GM13976 (cell line): ENCODE data around the gene CD209.

ENCODE experiments used
- DNase-seq: peaks from one replicate; pipeline ENCODE4 v3.0.0; 2012; ENCODE audit warnings: low spot score
- in situ Hi-C: fragments of 300-500 bp; cut with MboI; formaldehyde crosslinking; loops from one replicate; pipeline ENCODE4 v1.12.0; 2022; ENCODE audit warnings: low sequenced_read_pairs, mixed read lengths, inconsistent platforms; ENCODE audit not compliant: unreplicated experiment
- TF ChIP-seq, protein P1 (sequence below): IDR thresholded peaks from 2 replicates; pipeline ENCODE4 v1.5.1; 2012; ENCODE audit warnings: borderline replicate concordance, mild to moderate bottlenecking; ENCODE audit not compliant: insufficient read depth; ENCODE audit errors: extremely low read depth, missing control alignments, control extremely low read depth

Gene CD209

DNA sequence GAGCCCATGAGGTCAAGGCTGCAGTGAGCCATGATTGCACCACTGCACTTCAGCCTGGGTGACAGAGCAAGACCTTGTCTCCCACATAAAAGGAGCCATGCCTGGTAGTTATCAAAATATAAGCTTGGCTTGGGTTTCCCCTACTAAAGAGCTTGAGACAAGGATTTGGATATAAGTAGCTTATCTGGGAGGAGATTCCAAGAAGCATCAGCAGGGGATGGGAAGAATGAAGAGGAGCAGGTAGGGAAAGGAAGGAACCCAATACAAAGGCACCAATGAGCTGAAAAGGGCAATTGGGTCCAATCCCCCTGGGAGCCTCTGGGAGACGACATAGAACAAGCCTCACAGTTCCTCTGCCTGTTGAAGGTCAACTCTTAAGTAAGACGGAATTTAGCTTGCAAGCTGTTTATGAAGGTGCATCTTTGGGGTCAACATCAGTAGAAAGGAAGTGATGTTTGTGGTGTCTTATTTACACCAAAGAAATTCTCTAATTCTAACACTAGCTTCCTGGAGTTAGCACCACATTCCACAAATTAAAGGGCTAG lies 8.1 kb downstream of the CD209 start:
- in situ Hi-C loops = no loop called here
- DNase-seq = no peak
- TF ChIP-seq, protein P1, sequence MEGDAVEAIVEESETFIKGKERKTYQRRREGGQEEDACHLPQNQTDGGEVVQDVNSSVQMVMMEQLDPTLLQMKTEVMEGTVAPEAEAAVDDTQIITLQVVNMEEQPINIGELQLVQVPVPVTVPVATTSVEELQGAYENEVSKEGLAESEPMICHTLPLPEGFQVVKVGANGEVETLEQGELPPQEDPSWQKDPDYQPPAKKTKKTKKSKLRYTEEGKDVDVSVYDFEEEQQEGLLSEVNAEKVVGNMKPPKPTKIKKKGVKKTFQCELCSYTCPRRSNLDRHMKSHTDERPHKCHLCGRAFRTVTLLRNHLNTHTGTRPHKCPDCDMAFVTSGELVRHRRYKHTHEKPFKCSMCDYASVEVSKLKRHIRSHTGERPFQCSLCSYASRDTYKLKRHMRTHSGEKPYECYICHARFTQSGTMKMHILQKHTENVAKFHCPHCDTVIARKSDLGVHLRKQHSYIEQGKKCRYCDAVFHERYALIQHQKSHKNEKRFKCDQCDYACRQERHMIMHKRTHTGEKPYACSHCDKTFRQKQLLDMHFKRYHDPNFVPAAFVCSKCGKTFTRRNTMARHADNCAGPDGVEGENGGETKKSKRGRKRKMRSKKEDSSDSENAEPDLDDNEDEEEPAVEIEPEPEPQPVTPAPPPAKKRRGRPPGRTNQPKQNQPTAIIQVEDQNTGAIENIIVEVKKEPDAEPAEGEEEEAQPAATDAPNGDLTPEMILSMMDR = no peak

DNA sequence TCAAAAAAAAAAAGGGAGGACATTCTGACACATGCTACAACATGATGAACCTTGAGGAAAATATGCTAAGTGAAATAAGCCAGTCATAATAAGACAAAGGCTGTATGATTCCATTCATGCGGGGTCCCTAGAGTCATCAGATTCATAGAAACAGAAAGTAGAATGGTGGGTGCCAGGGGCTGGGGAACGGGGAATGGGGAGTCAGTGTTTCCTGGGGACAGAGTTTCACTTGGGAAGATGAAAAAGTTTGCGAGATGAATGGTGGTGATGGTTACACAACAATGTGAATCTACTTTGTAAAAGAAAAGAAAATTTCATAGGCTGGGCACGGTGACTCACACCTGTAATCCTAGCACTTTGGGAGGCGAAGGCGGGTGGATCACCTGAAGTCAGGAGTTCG lies 9.3 kb downstream of the CD209 start:
- no peak for DNase-seq
- in situ Hi-C loops = no loop called here
- TF ChIP-seq, protein P1 = no peak

DNA sequence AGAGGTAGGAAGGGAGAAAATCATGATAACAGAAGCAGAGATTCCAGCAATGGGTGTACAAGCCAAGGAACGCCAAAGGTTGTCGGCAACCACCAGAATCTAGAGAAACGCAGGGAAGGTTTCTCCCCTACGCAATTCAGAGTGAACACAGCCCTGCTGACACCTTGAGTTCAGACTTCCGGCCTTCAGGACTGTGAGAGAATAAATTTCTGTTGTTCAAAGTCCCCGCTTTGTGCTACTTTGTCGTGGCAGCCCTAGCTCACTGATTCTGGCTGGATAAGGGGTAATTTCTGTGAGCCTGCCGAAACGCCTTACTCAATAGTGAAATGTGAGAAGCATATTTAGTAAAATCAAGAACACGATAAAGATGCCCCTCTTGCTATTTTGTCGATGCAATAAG lies 10.1 kb downstream of the CD209 start:
- DNase-seq = no peak
- TF ChIP-seq, protein P1 = no peak
- in situ Hi-C loops = no loop called here

DNA sequence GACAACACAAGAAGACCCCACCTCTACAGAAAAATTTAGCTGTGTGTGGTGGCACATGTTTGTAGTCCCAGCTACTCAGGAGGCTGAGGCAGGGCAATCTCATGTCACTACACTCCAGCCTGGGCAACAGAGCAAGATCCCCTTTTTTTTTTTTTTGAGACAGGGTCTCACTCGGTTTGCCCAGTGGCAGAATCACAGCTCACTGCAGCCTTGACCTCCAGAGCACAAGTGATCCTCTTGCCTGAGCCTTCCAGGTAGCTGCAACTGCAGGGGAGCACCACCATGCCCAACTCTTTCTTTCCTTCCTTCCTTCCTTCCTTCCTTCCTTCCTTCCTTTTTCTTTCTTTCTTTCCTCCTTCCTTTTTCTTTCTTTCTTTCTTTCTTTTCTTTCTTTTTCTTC lies 11.2 kb downstream of the CD209 start:
- TF ChIP-seq, protein P1 = no peak
- no peak for DNase-seq
- in situ Hi-C loops = no loop called here

DNA sequence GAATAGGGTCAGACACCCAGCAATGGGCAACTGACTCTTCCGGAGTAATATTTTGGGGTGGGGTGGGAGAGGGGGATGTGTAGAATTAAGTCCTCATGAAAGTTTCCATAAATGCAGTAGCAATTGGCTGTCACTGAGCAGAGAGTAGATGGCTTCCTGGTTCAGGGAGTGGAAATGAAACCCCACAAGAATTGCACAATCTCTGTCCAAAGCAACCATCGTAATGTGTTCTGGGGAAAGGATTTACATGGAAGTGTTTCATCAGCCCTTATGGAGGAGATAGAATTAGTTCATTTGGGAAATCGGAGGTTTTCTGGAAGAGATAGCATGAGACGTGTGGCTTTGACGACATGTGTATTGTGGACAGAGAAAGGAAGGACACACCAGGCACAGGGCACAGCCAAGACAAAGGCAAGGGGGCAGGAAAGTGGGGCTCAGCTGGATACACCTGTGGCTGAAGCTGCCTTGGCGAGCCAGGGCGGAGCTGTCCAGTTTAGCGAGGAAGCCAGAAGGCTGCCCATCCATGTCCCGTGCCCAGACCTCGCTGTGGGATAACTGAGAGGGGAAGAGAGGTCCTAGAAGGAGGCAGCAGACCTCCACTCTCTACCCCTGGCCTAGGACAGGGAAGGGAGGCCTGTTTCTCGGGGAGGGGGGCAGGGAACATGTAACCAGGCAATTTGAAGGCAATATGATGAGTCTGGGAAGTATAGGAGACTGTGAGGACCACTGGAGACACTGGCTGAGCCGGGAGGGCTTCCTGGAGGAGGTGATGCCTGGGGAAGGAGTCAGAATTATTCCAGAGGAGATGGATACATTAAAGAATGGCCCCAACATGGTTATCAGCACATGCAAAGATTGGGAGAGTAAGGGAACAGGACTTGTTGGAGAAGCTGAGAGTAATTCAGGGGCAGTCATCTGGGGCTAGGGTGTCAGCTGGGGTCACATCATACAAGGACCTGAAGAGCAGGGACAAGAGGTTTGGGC lies 12.8 kb downstream of the CD209 start:
- in situ Hi-C loops = no loop called here
- TF ChIP-seq, protein P1 = no peak
- no peak for DNase-seq

DNA sequence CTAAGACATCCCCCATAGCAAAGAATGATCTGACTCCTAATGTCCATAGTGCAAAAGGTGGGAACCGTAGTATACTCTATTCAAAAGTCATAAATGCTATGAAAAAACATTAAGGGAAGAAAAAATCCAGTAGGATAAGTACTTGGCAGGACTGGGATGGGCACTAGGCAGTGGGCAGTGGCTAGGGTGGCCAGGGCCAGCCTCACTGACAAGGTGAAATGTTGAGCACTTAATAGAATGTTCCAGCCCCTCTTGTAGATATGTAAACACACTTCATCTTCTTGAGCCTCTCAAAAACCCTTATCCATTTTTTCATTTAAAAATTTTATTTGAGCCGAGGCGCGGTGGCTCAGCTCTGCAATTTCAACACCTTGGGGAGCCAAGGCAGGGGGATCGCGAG lies 14.0 kb downstream of the CD209 start:
- TF ChIP-seq, protein P1 = no peak
- DNase-seq = no peak
- in situ Hi-C loops = no loop called here
